HG03571 (cell line): ENCODE measurements around the gene ZBTB8A.
A peak's percentile ranks its signal among the peaks of the same experiment; 100 is the strongest.
"Not testable (repeated sequence)": the region's sequence is repeated elsewhere in the genome, so short reads cannot be mapped to it uniquely, and the experiment has no call there.

Source experiments
- ATAC-seq: cut with Tn5 transposase; IDR thresholded peaks from one replicate; pipeline ENCODE4 v1.9.1; 2021; ENCODE audit not compliant: unreplicated experiment

Gene ZBTB8A

DNA sequence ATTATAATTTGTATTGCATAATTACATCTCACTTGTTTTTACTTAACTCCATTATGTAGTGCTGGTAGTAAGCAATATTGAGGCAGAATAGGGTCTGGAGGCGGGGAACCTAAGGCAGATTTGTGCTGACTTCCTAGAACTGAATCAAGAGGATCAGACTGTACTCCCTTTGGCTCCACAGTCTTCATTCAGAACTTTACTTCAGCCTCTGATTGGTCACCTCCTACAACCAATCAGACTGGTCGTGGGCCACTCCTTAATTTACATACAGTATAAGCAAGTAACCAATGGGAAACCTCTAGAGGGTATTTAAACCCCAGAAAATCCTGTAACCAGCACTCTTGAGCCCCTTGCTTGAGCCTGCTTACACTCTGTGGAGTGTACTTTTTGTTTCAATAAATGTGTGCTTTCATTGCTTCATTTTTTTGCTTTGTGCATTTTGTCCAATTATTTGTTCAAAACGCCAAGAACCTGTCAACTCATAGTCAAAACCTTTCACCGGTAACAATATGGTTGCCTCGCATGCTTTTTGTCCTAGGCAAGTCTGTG lies 79.5 kb downstream of the ZBTB8A start:
- ATAC-seq = no peak

DNA sequence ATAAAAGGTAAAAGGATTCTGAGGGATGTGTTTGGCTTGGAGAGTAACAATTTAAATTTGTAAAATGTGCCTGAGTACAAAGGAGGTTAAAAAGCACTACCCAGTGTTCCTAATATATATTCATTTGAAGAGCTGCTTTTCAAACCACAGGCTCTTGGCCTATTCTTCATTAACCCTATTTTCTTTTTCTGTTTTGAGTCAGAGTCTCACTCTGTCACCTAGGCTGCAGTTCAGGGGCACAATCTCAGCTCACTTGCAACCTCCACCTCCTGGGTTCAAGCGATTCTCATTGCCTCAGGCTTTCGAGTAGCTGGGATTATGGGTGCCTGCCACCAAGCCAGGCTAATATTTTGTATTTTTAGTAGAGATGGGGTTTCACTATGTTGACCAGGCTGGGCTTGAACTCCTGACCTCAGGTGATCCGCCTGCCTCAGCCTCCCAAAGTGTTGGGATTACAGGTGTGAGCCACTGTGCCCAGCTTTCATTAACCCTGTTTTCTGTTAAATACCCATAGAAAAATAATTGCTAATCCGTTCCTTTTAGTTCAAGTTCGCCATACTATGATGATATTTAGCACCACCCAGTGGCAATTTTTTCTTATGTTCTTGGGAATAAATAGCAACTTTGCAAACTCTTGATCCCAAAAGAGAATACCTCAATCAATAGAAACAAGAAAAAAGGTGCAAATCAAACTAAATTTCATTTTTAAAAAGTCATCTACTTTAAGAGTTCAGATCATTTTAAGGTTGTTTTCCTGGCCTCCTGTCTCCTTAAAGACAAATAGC lies 80.7 kb downstream of the ZBTB8A start:
- ATAC-seq = peak; percentile 75

DNA sequence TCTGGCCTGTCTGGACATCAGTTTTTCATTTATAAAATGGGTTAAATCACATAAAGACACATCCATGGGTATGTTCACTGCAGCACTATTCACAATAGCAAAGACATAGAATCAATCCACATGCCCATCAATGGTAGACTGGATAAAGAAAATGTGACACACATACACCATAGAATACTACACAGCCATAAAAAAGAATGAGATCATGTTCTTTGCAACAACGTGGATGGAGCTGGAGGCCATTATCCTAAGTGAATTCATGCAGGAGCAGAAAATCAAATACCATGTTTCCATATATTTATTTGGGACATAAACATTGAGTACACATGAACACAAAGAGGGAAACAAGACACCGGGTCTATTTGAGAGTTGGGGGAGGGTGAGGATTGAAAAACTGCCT lies 83.0 kb downstream of the ZBTB8A start:
- ATAC-seq = no peak

DNA sequence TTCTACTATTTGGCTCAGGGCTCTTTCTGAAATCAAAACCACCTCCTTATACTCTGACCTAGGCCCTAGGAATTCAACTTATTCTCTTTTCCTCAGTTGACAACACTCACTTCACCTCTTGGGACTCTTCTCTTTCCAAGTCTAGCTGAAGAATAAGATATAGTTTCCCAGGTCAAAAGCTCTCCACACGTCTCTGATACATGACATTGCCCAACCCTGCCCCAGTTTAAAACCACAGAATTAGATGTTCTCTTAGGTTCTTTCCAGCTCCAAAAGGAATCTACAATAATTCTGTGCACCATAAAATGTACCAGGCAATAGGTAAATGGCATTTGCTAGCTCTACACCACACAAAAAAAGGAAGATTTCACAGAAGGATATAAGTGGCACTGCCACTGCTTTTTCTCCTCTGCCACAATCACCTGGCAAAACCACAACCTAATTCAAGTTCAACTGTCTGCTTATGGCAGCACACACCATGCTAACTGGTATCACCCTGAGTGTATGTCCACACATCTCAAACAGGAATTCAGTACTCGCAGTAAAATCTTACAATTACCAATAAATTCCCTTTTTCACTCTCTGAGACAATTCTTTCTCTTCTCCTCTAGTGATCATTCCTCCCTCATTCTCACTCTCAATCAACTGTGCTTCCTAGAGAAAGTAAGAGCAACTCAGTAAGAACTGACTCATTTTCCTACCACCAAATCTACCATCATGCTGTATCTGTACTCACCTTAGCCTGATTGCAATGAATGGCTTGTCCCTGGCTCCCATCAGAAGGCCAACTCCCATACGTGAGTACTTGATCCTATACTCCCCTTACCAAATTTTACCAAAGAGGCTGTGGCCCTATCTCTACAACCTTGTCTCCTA lies 83.8 kb downstream of the ZBTB8A start:
- no peak for ATAC-seq

DNA sequence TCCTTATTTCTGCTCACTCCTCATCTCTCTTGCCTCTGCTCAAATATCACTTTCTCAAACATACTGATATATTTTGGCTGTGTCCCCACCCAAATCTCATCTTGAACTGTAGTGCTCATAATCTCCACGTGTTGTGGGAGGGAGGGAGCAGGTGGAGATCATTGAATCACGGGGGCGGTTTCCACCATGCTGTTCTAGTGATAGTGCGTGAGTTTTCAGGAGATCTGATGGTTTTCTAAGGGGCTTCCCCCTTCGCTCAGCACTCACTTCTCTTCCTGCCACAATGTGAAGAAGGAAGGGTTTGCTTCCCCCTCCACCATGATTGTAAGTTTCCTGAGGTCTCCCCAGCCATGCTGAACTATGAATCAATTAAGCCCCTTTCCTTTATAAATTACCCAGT lies 84.5 kb downstream of the ZBTB8A start:
- no peak for ATAC-seq

DNA sequence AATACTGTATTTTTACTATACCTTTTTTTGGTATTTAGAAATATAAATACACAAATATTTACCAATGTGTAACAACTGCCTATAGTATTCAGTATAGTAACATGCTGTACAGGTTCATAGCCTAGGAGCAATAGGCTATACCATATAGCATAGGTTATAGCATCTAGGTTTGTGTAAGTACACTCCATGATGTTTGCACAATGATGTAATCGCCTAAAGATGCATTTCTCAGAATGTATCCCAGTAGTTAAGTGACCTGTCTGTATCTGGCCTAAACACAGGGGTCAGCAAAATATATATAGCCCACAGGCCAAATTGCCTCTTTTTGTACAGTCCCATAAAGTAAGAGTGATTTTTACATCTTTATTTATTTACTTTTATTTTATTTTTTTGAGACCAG lies 86.9 kb downstream of the ZBTB8A start:
- no peak for ATAC-seq

DNA sequence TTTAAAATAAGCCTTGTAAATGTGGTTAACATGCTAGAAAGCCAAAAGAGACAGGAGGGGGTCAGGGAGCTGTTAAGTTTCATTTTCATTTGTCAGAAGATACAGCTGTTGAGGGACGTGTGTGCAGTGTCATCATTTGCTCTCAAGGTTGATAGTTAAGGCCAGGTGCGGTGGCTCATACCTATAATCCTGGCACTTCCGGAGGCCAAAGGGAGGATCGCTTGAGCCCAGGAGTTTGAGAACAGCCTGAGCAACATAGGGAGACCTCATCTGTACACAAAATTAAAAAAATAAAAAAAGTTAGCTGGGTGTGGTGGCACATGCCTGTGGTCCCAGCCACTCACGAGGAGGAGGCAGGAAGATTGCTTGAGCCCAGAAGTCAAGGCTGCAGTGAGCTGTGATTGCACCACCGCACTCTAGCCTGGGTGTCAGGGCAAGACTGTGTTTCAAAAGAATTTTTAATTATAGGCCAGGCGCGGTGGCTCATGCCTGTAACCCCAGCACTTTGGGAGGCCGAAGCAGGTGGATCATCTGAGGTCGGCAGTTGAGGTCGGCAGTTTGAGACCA lies 88.5 kb downstream of the ZBTB8A start:
- peak; percentile 61 for ATAC-seq

DNA sequence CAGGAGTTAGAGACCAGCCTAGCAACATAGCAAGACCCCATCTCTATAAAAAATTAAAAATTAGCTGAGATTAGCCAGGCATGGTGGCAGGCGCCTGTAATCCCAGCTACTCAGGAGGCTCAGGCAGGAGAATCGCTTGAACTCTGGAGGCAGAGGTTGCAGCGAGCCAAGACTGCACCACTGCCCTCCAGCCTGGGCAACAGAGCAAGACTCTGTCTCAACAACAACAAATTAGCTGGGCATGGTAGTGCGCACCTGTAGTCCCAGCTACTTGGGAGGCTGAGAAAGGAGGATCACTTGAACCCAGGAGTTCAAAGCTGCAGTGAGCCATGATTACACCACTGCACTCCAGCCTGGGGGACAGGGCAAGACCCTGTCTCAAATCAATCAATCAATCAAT lies 90.9 kb downstream of the ZBTB8A start:
- not testable (repeated sequence) for ATAC-seq

DNA sequence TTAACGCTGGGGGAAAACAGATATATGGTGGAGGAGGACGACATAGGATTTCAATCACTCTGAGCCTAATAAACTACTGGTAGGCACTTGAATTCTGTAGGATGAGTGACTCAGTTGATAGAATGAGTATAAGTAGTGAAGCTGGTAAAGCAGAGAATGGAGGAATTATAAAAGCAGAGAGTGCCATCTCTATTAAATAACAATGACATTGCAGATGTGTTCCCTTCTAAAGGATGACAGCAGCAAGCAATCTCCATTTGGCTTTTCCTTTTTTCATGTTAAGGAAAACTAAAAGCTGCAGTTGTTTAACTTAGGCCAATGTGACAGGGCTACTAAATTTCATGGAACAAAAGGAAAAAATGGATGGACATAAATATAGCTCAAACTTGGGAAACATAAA lies 93.6 kb downstream of the ZBTB8A start:
- no peak for ATAC-seq

DNA sequence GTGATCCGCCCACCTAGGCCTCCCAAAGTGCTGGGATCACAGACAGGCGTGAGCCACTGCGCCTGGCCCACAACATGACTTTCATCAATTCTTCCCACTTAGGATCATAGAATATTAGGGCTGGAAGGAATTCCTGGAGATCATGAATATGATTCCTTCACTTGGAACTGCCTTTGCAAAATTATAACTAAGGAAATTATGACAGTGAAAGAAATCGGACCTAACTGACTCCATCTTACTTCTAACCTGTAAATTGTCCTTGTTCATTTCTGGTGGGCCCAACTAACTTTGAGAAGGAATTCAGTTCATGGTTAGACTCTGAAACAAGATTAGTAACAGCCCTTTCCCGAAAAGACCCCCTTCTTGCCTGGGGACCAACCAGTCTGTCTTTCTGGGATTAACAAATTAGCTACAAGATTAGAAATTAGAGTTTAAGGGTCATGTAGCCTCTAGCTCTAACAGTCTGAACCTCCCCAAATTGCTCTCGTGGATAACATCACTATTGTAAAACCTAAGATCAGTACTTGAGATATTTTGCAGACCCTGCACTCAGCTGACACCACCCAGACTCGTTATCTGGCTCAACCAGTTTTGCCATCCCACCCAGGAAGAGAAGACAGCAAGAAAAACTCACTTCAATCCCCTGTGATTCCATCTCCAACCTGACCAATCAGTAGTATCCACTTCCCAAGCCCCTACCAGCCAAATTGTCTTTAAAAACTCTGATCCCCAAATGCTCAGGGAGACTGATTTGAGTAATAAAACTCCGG lies 96.5 kb downstream of the ZBTB8A start:
- no peak for ATAC-seq

DNA sequence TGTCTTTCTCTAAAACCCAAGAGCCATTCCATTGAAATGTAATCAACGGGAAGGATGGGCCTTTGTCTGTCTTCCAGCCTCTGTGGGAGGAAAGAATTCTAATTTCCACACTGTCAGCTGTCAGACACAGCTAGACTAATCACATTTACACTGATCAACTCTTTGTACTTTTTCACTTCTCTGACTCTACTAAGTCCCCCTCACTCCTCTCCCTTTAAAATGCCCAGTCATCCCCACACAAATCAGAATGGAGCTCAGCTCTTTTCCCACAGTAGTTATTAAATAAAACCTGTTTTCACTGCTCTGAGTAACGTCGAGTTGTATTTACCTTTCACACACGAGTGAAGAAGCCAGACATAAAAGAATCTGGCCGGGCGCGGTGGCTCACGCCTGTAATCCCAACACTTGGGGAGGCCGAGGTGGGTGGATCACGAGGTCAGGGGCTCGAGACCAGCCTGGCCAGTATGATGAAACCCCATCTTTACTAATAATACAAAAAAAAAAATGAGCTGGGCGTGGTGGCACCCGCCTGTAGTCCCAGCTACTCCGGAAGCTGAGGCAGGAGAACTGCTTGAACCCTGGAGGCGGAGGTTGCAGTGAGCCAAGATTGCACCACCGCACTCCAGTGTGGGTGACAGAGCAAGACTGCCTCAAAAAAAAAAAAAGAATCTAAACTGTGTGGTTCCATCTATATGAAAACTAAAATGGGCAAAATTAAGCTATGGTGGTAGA lies 97.9 kb downstream of the ZBTB8A start:
- no peak for ATAC-seq

DNA sequence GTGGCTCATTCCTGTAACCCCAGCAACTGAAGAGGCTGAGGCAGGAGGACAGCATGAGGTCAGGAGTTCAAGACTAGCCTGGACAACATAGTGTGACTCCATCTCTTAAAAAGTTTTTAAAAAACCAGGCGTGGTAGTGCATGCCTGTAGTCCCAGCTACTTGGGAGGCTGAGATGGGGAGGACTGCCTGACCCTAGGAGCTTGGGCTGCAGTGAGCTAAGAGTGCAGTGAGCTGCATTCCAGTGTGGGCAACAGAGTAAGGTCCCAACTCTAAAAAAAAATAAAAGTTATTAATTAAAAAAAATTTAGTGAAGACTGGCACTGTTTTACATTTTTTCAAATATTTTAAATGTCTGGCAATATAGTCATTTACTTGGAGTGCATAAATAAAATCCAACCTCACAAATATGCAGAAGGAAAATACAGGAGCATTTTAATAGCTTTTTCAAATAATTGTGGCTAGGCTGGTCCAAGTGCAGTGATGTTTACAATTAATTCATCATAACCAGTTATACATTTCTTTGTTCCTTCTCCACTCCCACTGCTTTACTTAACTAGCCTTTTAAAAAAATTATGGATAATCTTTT lies 100.4 kb downstream of the ZBTB8A start:
- ATAC-seq = no peak

DNA sequence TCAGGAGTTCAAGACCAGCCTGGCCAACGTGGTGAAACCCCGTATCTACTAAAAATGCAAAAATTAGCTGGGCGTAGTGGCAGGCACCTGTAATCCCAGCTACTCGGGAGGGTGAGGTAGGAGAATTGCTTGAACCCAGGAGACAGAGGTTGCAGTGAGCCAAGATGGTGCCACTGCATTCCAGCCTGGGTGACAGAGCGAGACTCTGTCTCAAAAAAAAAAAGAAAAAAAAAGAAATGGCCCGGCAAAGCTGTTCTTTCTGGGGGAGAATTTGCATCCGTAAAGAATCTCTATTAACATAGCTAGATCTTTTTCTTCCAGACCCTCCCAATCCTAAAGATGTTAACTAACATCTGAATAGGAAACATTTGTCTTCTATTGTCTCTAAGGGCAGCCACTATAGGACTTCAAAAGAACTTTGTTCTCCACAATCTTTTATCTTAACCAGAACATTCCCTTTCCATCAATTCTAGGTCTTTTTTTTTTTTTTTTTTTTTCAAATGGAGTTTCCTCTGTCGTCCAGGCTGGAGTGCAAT lies 103.1 kb downstream of the ZBTB8A start:
- ATAC-seq = not testable (repeated sequence)

DNA sequence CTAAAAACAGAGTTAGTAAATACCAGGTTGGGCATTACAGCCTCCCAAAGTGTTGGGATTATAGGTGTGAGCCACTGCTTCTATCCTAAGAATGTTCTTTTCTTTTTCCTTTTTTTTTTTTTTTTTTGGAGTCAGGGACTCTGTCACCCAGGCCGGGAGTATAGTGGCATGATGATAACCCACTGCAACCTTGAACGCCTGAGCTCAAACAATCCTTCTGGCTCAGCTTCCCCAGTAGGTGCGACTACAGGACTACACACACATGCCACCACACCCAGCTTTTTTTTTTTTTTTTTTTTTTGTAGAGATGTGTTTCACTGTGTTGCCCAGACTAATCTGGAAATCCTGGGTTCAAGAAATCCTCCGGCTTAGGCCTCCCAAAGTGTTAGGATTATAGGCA lies 105.2 kb downstream of the ZBTB8A start:
- no peak for ATAC-seq

DNA sequence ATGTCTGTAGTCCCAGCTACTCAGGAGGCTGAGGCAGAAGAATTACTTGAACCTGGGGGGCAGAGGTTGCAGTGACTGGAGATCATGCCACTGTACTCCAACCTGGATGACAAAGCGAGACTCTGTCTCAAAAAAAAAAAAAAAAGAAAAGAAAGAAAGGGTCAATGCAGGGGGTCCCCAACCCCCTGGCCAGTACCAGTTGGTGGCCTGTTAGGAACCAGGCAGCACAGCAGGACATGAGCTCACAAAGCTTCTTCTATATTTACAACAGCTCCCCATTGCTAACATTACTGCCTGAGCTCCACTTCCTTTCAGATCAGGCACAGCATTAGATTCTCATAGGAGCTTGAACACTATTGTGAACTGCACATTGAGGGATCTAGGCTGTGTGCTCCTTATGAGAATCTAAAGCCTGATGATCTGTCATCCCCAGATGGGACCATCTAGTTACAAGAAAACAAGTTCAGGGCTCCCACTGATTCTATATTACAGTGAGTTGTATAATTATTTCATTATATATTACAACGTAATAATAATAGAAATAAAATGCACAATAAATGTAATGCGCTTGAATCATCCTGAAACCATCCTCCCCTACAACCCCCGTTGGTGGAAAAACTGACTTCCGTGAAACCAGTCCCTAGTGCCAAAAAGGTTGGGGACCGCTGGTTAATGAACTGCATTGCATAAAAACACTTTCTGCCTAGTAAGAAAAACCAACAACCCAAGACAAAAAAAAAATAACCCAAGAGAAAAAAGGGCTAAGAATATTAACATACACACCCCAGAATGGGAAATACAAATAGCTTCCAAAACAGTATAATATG lies 108.3 kb downstream of the ZBTB8A start:
- no peak for ATAC-seq

DNA sequence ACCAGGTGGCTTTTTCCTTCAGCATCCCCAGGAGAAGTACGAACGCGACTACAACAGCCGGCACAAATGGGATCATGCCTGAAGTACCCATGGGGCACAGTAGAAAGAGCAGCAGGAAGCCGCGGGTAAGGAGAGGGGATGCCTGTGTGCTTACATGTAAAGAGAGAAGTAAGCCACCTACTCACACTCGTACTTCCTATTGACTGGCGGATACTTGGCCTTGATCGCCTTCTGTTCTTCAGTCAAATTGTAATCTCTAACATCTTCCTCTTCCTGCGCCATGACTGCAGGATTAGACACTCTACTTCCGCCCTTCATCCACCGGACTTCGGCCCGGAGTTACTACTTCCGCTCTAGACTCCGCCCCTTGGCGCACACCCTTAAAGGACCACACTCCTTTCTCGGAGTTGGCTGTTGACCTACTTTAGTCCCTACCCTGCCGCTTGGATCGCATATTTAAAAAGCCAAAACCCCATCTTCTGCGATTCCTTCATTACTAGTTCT lies 111.1 kb downstream of the ZBTB8A start, which contains the start of gene ZBTB8OS:
TSS of gene ZBTB8OS (minus strand) at position 303 of the 504 bp plus-strand sequence. CDS start at position 282, 21 bp downstream.
- ATAC-seq = peak; percentile 66

DNA sequence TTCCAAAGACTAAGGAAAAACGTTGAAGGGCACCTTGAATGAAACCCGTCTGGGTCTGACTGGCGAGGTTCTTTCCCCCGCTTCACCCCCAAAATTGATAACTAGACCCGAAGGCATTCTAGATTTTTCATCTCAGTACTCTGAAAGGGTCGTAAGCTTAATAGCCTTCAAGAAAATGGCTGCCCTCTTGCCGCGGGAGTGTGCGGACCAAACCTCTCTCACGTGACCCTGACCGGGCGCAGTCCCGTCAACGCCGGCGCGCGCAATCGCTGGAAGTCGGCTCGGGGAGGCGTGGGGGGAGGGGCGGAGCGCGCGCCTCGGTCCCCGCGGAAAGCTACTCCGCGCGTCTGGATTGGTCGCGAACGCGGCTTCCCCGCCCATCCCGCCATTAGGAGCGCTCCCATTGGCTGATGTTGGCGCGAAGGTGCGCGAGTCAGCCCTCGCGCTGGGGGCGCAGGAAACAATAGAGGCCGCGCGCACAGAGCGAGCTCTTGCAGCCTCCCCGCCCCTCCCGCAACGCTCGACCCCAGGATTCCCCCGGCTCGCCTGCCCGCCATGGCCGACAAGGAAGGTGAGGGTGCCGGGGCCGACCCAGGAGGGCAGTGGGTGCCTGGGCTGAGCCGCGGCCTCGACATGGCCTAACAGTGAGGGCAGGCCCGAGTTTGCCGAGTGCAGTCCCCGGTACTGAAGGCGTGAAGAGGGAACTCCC lies 111.7 kb downstream of the ZBTB8A start, which contains the start of gene RBBP4:
TSS of gene RBBP4 (plus strand) at position 457 of the 709 bp plus-strand sequence. CDS start at position 556, 99 bp downstream.
- ATAC-seq = peak; percentile 68
